ENCODE data around the gene NRXN3. TPM values are rescaled to one million over a fixed set of nuclear protein-coding genes. Genes with fewer than 3 reads are reported as not detected.

NRXN3 gene
- total RNA-seq, 1 donor from 2014 or later = 18.0 TPM

- Mint-ChIP-seq H3K4me1 (ENCODE audit: low read depth, unreplicated experiment) (peaks cover 17% of the 10 kb centered on the region), H3K27ac (ENCODE audit: unreplicated experiment) (no peak overlapping the region), H3K27me3 (ENCODE audit: low read depth, unreplicated experiment) (peaks cover 21% of the 10 kb centered on the region), H3K36me3 (ENCODE audit: low read depth, unreplicated experiment) (no peaks in the 10 kb centered on the region), H3K4me3 (ENCODE audit: unreplicated experiment) (peak overlapping the region; percentile 98), H3K9me3 (ENCODE audit: unreplicated experiment) (no peaks in the 10 kb centered on the region)
- TF ChIP-seq CTCF (IDR thresholded peaks at IDR 0.05; ENCODE audit: insufficient read depth, low read depth, low read length) (no peak), EZH2 (IDR thresholded peaks at IDR 0.05; ENCODE audit: insufficient read depth, low read length) (no peak)
- H3K79me2 ChIP-seq (ENCODE audit: insufficient read depth, low read length) = no peaks in the 10 kb centered on the region
- no peaks in the 10 kb centered on the region for H3K36me3 ChIP-seq (ENCODE audit: insufficient read depth, low read length)
- peak; percentile 9 for FAIRE-seq
- H3K4me1 ChIP-seq (ENCODE audit: insufficient read depth, low read length) = peaks cover 13% of the 10 kb centered on the region
- H4K20me1 ChIP-seq (ENCODE audit: insufficient read depth, low read length) = no peaks in the 10 kb centered on the region
- H2AFZ ChIP-seq (ENCODE audit: low read depth, low read length) = no peak overlapping the region
- peaks cover 20% of the 10 kb centered on the region for H3K27me3 ChIP-seq (ENCODE audit: insufficient read depth, low read length)
- H3K4me3 ChIP-seq (ENCODE audit: insufficient read depth, low read depth, low read length) = peak overlapping the region; percentile 76
- no peak overlapping the region for H3K9ac ChIP-seq (ENCODE audit: low read length)
- peak overlapping the region; percentile 99 for H3K4me2 ChIP-seq (ENCODE audit: low read length)
- H3K9me3 ChIP-seq (ENCODE audit: insufficient read depth, low read depth, low read length) = no peaks in the 10 kb centered on the region
- H3K27ac ChIP-seq (ENCODE audit: low read depth, low read length) = no peak overlapping the region
- no peak for DNase-seq (ENCODE audit: low read depth)
Measured at GRCh38 chr14:79281244-79282152, 1111.3 kb downstream of the NRXN3 start.

- Histone ChIP-seq H3K36me3 (ENCODE audit: insufficient read depth, low read length) (no peaks in the 10 kb centered on the region), H3K4me3 (ENCODE audit: insufficient read depth, low read depth, low read length) (no peak overlapping the region), H3K27ac (ENCODE audit: low read depth, low read length) (no peak overlapping the region), H3K4me1 (ENCODE audit: insufficient read depth, low read length) (peaks cover 5% of the 10 kb centered on the region), H3K4me2 (ENCODE audit: low read length) (no peak overlapping the region), H3K9me3 (ENCODE audit: insufficient read depth, low read depth, low read length) (no peaks in the 10 kb centered on the region), H3K9ac (ENCODE audit: low read length) (no peak overlapping the region), H2AFZ (ENCODE audit: low read depth, low read length) (no peak overlapping the region), H4K20me1 (ENCODE audit: insufficient read depth, low read length) (no peaks in the 10 kb centered on the region), H3K79me2 (ENCODE audit: insufficient read depth, low read length) (no peaks in the 10 kb centered on the region), H3K27me3 (ENCODE audit: insufficient read depth, low read length) (peaks cover 16% of the 10 kb centered on the region)
- Mint-ChIP-seq H3K4me1 (ENCODE audit: low read depth, unreplicated experiment) (peaks cover 16% of the 10 kb centered on the region), H3K4me3 (ENCODE audit: unreplicated experiment) (no peak overlapping the region), H3K27ac (ENCODE audit: unreplicated experiment) (no peak overlapping the region), H3K9me3 (ENCODE audit: unreplicated experiment) (no peaks in the 10 kb centered on the region), H3K36me3 (ENCODE audit: low read depth, unreplicated experiment) (no peaks in the 10 kb centered on the region), H3K27me3 (ENCODE audit: low read depth, unreplicated experiment) (peaks cover 8% of the 10 kb centered on the region)
- DNase-seq (ENCODE audit: low read depth) = no peak
- no peak for FAIRE-seq
- TF ChIP-seq CTCF (IDR thresholded peaks at IDR 0.05; ENCODE audit: insufficient read depth, low read depth, low read length) (no peak), EZH2 (IDR thresholded peaks at IDR 0.05; ENCODE audit: insufficient read depth, low read length) (no peak)
Measured at GRCh38 chr14:79284621-79285020, 1114.4 kb downstream of the NRXN3 start.

GRCh38 chr14:79285263-79285662 lies 1115.1 kb downstream of the NRXN3 start:
- no peak overlapping the region for H3K9ac ChIP-seq (ENCODE audit: low read length)
- TF ChIP-seq CTCF (IDR thresholded peaks at IDR 0.05; ENCODE audit: insufficient read depth, low read depth, low read length) (no peak), EZH2 (IDR thresholded peaks at IDR 0.05; ENCODE audit: insufficient read depth, low read length) (no peak)
- H3K4me2 ChIP-seq (ENCODE audit: low read length) = no peak overlapping the region
- Mint-ChIP-seq H3K4me1 (ENCODE audit: low read depth, unreplicated experiment) (peaks cover 13% of the 10 kb centered on the region), H3K27me3 (ENCODE audit: low read depth, unreplicated experiment) (peaks cover 5% of the 10 kb centered on the region), H3K9me3 (ENCODE audit: unreplicated experiment) (no peaks in the 10 kb centered on the region), H3K36me3 (ENCODE audit: low read depth, unreplicated experiment) (no peaks in the 10 kb centered on the region), H3K27ac (ENCODE audit: unreplicated experiment) (no peak overlapping the region), H3K4me3 (ENCODE audit: unreplicated experiment) (no peak overlapping the region)
- H2AFZ ChIP-seq (ENCODE audit: low read depth, low read length) = no peak overlapping the region
- no peak for FAIRE-seq
- H3K4me3 ChIP-seq (ENCODE audit: insufficient read depth, low read depth, low read length) = no peak overlapping the region
- peaks cover 2% of the 10 kb centered on the region for H3K4me1 ChIP-seq (ENCODE audit: insufficient read depth, low read length)
- DNase-seq (ENCODE audit: low read depth) = no peak
- H4K20me1 ChIP-seq (ENCODE audit: insufficient read depth, low read length) = no peaks in the 10 kb centered on the region
- H3K27me3 ChIP-seq (ENCODE audit: insufficient read depth, low read length) = peaks cover 11% of the 10 kb centered on the region
- H3K36me3 ChIP-seq (ENCODE audit: insufficient read depth, low read length) = no peaks in the 10 kb centered on the region
- no peaks in the 10 kb centered on the region for H3K9me3 ChIP-seq (ENCODE audit: insufficient read depth, low read depth, low read length)
- no peak overlapping the region for H3K27ac ChIP-seq (ENCODE audit: low read depth, low read length)
- no peaks in the 10 kb centered on the region for H3K79me2 ChIP-seq (ENCODE audit: insufficient read depth, low read length)

Measured in astrocyte (in vitro differentiated cells and primary cell).